ENCODE data around the gene CASP10. TPM values are rescaled to one million over a fixed set of nuclear protein-coding genes. Genes with fewer than 3 reads are reported as not detected.

CASP10 gene
- total RNA-seq, 1 donor from 2014 or later, result 9.0 TPM

- Mint-ChIP-seq H3K4me1 (ENCODE audit: low read depth) (peaks cover 8% of the 10 kb centered on the region), H3K27ac (no peak overlapping the region), H3K36me3 (ENCODE audit: insufficient read depth) (peaks cover 2% of the 10 kb centered on the region), H3K27me3 (no peaks in the 10 kb centered on the region), H3K4me3 (ENCODE audit: low read depth) (no peak overlapping the region), H3K9me3 (ENCODE audit: low read depth) (no peaks in the 10 kb centered on the region)
- no peak for TF ChIP-seq CTCF (IDR thresholded peaks at IDR 0.05; ENCODE audit: unreplicated experiment)
- DNase-seq (ENCODE audit: low spot score, unreplicated experiment), result no peak
Observed at GRCh38 chr2:201215963-201216362, 33.0 kb downstream of the CASP10 start.

DNA sequence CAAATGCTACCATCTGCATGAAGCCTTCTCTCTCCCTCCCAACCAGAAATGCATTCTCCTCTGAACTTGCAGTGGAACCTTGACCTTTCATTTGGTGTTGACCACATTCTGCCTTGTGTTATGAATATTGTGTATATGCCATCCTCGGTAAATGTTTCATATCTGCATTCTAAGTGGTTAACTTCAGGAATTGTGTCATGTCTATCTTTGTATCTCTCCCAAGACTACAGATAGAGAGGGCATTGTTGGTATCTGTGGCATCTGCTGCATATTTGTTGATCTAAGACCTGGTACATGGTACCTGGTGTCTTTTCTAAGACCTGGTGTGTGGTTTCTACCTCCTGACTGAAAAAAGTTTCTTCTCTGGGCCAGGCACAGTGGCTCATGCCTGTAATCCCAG, 34.0 kb downstream of the CASP10 start:
- H3K9me3 Mint-ChIP-seq (ENCODE audit: low read depth), result no peaks in the 10 kb centered on the region
- no peaks in the 10 kb centered on the region for H3K36me3 Mint-ChIP-seq (ENCODE audit: insufficient read depth)
- no peak overlapping the region for H3K4me3 Mint-ChIP-seq (ENCODE audit: low read depth)

GRCh38 chr2:201218780-201219179, 35.8 kb downstream of the CASP10 start:
- Mint-ChIP-seq H3K27ac (no peak overlapping the region), H3K4me1 (ENCODE audit: low read depth) (peaks cover 8% of the 10 kb centered on the region), H3K27me3 (no peaks in the 10 kb centered on the region), H3K9me3 (ENCODE audit: low read depth) (no peaks in the 10 kb centered on the region), H3K36me3 (ENCODE audit: insufficient read depth) (no peaks in the 10 kb centered on the region), H3K4me3 (ENCODE audit: low read depth) (no peak overlapping the region)
- TF ChIP-seq CTCF (IDR thresholded peaks at IDR 0.05; ENCODE audit: unreplicated experiment), result no peak
- no peak for DNase-seq (ENCODE audit: low spot score, unreplicated experiment)

More for the DNA sequence above, 34.0 kb downstream of the CASP10 start:
- TF ChIP-seq CTCF (IDR thresholded peaks at IDR 0.05; ENCODE audit: unreplicated experiment), result no peak
- H3K27ac Mint-ChIP-seq, result no peak overlapping the region
- H3K27me3 Mint-ChIP-seq, result no peaks in the 10 kb centered on the region
- no peak for DNase-seq (ENCODE audit: low spot score, unreplicated experiment)
- H3K4me1 Mint-ChIP-seq (ENCODE audit: low read depth), result peaks cover 8% of the 10 kb centered on the region

DNA sequence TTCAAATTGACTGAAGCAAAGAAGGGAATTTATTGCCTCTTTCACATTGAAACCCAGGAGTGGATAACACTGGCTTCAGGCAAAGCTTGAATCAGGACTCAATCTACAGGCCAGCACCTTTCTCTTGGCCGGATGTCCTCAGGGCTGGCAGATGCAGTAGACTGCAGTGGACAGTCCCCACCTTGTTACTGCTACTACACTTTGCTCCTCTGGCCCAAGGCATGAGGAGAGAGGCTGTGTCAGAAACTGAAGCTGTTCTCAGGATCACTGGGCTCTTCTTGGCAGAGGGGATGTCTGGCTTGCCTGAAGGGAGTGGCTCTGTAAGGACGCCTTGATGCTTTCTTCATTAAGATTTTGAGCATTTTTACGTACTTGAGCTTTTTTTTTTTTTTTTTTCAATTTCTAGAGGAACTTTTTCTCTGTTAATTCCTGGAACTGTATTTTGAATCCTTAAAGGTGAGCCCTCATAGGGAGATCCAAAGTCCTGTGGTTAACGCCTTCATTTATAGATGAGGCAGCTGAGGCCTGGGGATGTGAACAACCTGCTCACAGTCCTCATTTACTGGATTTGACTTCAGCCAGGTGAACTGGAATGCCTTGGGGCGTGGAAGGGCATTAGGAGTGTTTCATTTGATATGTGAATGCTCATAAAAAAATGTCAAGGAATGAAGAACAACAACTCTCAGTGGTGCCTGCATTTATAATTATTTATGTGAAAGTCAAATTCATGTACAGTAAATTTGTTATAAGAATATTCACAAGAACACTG, 36.6 kb downstream of the CASP10 start:
- no peaks in the 10 kb centered on the region for H3K27me3 Mint-ChIP-seq
- H3K36me3 Mint-ChIP-seq (ENCODE audit: insufficient read depth), result no peaks in the 10 kb centered on the region
- no peak for TF ChIP-seq CTCF (IDR thresholded peaks at IDR 0.05; ENCODE audit: unreplicated experiment)
- no peak overlapping the region for H3K4me3 Mint-ChIP-seq (ENCODE audit: low read depth)
- no peak for DNase-seq (ENCODE audit: low spot score, unreplicated experiment)
- peak overlapping the region; percentile 68 for H3K27ac Mint-ChIP-seq
- no peaks in the 10 kb centered on the region for H3K9me3 Mint-ChIP-seq (ENCODE audit: low read depth)
- peaks cover 8% of the 10 kb centered on the region for H3K4me1 Mint-ChIP-seq (ENCODE audit: low read depth)

GRCh38 chr2:201220102-201220570, 37.2 kb downstream of the CASP10 start:
- Mint-ChIP-seq H3K36me3 (ENCODE audit: insufficient read depth) (no peaks in the 10 kb centered on the region), H3K4me1 (ENCODE audit: low read depth) (peaks cover 8% of the 10 kb centered on the region), H3K27me3 (no peaks in the 10 kb centered on the region), H3K9me3 (ENCODE audit: low read depth) (no peaks in the 10 kb centered on the region), H3K4me3 (ENCODE audit: low read depth) (no peak overlapping the region), H3K27ac (peak overlapping the region; percentile 68)
- TF ChIP-seq CTCF (IDR thresholded peaks at IDR 0.05; ENCODE audit: unreplicated experiment), result no peak
- DNase-seq (ENCODE audit: low spot score, unreplicated experiment), result no peak
